ENCODE results near the gene PROZ. TPM values are rescaled to one million over a fixed set of nuclear protein-coding genes. Genes with fewer than 3 reads are reported as not detected.

PROZ gene
- polyA plus RNA-seq, 1 of the 3 experiments (the other 2 are of a cell fraction), result not detected

DNA sequence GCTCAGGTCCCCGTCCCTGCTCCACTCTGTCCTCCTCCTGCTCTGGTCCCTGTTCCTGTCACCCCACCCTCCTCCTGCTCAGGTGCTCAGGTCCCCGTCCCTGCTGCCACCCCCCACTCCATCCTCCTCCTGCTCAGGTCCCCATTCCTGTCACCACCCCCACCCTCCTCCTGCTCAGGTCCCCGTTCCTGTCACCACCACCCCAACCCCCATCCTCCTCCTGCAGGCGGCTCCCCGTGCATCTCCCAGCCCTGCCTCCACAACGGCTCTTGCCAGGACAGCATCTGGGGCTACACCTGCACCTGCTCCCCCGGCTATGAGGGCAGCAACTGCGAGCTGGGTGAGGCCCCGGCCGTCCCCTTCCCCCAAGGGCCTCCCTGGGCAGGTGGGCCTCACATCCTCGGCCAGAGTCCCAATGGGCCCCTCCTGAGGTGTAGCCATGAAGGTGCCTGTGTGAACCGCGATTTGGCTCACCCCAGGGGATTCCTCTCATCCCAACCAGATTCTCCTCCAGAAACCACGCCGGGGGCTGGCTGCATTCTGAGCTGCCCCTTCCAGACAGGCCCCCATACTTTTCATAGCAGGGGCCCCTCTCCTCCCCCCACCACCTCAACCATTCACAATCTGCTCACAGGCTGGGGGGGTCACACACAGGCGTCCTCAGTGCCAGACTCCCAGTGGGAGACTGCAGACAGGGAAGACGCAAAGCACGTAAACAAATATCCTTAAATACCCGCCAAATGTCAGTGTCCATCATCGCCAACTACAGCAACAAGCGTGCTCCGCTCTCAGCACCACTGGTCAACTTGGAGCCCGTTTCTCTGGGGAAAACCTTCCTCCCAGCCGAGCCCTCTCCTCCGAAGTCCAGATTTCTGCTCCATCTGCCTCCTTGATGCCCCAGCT, 4.6 kb downstream of the PROZ start:
- Histone ChIP-seq H3F3A (replicated peaks; ENCODE audit: insufficient read depth) (no peaks in the 10 kb centered on the region), H2AFZ (ENCODE audit: low read depth) (no peak overlapping the region), H3K79me2 (ENCODE audit: insufficient read depth) (no peaks in the 10 kb centered on the region), H3K9me3 (no peaks in the 10 kb centered on the region), H3K36me3 (replicated peaks in 1 of 2; ENCODE audit: control insufficient read depth in 1 of 2, insufficient read depth in 2 of 2, low read length in 1 of 2) (peaks cover 0 to 7% of the 10 kb centered on the region in 2 experiments), H3K9ac (no peak overlapping the region), H3K4me3 (ENCODE audit: low read depth in 2 of 2, low read length in 1 of 2) (no peak overlapping the region), H3K4me2 (no peak overlapping the region), H3K27me3 (ENCODE audit: insufficient read depth) (no peaks in the 10 kb centered on the region), H3K27ac (ENCODE audit: low read depth in 2 of 2, low read length in 1 of 2) (no peak overlapping the region), H3K4me1 (ENCODE audit: control insufficient read depth in 1 of 2, insufficient read depth in 2 of 2, low read depth in 1 of 2, low read length in 1 of 2) (no peaks in the 10 kb centered on the region; a peak in 1 of 4 replicates), H3K9me2 (no peaks in the 10 kb centered on the region), H4K20me1 (ENCODE audit: insufficient read depth) (no peaks in the 10 kb centered on the region)
- TF ChIP-seq MXI1 (IDR thresholded peaks at IDR 0.05; ENCODE audit: low read depth, low read length), result no peak
- TF ChIP-seq NFIC (IDR thresholded peaks at IDR 0.05; ENCODE audit: borderline replicate concordance), result no peak
- TF ChIP-seq GABPA (IDR thresholded peaks at IDR 0.05; ENCODE audit: low read depth), result no peak
- TF ChIP-seq SMC3 (IDR thresholded peaks at IDR 0.05; ENCODE audit: low read depth, low read length), result no peak
- no peak for TF ChIP-seq RAD21 (IDR thresholded peaks at IDR 0.05; ENCODE audit: low read length)
- TF ChIP-seq RCOR1 (IDR thresholded peaks at IDR 0.05; ENCODE audit: low read length), result no peak
- TF ChIP-seq CHD2 (IDR thresholded peaks at IDR 0.05; ENCODE audit: low read length, partially characterized antibody), result no peak
- TF ChIP-seq, protein P1, sequence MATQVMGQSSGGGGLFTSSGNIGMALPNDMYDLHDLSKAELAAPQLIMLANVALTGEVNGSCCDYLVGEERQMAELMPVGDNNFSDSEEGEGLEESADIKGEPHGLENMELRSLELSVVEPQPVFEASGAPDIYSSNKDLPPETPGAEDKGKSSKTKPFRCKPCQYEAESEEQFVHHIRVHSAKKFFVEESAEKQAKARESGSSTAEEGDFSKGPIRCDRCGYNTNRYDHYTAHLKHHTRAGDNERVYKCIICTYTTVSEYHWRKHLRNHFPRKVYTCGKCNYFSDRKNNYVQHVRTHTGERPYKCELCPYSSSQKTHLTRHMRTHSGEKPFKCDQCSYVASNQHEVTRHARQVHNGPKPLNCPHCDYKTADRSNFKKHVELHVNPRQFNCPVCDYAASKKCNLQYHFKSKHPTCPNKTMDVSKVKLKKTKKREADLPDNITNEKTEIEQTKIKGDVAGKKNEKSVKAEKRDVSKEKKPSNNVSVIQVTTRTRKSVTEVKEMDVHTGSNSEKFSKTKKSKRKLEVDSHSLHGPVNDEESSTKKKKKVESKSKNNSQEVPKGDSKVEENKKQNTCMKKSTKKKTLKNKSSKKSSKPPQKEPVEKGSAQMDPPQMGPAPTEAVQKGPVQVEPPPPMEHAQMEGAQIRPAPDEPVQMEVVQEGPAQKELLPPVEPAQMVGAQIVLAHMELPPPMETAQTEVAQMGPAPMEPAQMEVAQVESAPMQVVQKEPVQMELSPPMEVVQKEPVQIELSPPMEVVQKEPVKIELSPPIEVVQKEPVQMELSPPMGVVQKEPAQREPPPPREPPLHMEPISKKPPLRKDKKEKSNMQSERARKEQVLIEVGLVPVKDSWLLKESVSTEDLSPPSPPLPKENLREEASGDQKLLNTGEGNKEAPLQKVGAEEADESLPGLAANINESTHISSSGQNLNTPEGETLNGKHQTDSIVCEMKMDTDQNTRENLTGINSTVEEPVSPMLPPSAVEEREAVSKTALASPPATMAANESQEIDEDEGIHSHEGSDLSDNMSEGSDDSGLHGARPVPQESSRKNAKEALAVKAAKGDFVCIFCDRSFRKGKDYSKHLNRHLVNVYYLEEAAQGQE (IDR thresholded peaks at IDR 0.05; ENCODE audit: low read depth, low read length), result no peak
- TF ChIP-seq MEF2A (IDR thresholded peaks at IDR 0.05; ENCODE audit: borderline replicate concordance, low read depth), result no peak
- TF ChIP-seq, protein P2, sequence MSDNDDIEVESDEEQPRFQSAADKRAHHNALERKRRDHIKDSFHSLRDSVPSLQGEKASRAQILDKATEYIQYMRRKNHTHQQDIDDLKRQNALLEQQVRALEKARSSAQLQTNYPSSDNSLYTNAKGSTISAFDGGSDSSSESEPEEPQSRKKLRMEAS (IDR thresholded peaks at IDR 0.05; ENCODE audit: low read depth), result no peak
- TF ChIP-seq EP300 (IDR thresholded peaks at IDR 0.05; ENCODE audit: borderline replicate concordance in 1 of 2, low read depth in 1 of 2, low read length in 1 of 2), result no peak
- no peak for TF ChIP-seq SIN3A (IDR thresholded peaks at IDR 0.05; ENCODE audit: borderline replicate concordance, low read depth, low read length)
- TF ChIP-seq IRF3 (IDR thresholded peaks at IDR 0.05; ENCODE audit: low read depth, low read length), result no peak
- no peak for TF ChIP-seq USF2 (IDR thresholded peaks at IDR 0.05; ENCODE audit: borderline replicate concordance, low read depth, low read length)
- no peak for TF ChIP-seq PBX3 (IDR thresholded peaks at IDR 0.05)
- no peak for TF ChIP-seq ZBTB33 (IDR thresholded peaks at IDR 0.05; ENCODE audit: borderline replicate concordance, low read depth)
- TF ChIP-seq TCF12 (IDR thresholded peaks at IDR 0.05), result no peak
- no peak for TF ChIP-seq FOSL2 (IDR thresholded peaks at IDR 0.05; ENCODE audit: borderline replicate concordance, low read depth)
- TF ChIP-seq FOXJ3 (CRISPR knock-in tag; IDR thresholded peaks at IDR 0.05), result no peak
- no peak for DNase-seq
- ChIA-PET CTCF (no interaction called here), POLR2A (no interaction called here)
- WGBS (ENCODE audit: low lambda C conversion rate), result 60% methylated on average over 25 of the region's 25 CpGs

All from SK-N-SH (cell line).